Trophoblast cell (in vitro differentiated cells and primary cell): ENCODE data around the gene HSCB.

Experiments
- DNase-seq, 2 donors: peaks; one replicate each; pipeline ENCODE4 v3.0.0-alpha.2; 2016
- H2AFZ ChIP-seq: 2 replicates; pipeline ENCODE4 v1.6.1; 2013; ENCODE audit warnings: low read length, moderate library complexity, mild to moderate bottlenecking; ENCODE audit not compliant: insufficient read depth, poor library complexity
- H2AK5ac ChIP-seq: 2 replicates; pipeline ENCODE4 v1.6.1; 2013; ENCODE audit warnings: mild to moderate bottlenecking, low read length
- H2BK120ac ChIP-seq: 2 replicates; pipeline ENCODE4 v1.6.1; 2013; ENCODE audit warnings: low read length, mild to moderate bottlenecking, moderate library complexity; ENCODE audit not compliant: insufficient read depth, poor library complexity
- H2BK12ac ChIP-seq: 2 replicates; pipeline ENCODE4 v1.6.1; 2013; ENCODE audit warnings: mild to moderate bottlenecking, low read length, moderate library complexity
- H2BK5ac ChIP-seq: 2 replicates; pipeline ENCODE4 v1.6.1; 2013; ENCODE audit warnings: low read length, low read depth, moderate library complexity, mild to moderate bottlenecking; ENCODE audit not compliant: poor library complexity
- H3K14ac ChIP-seq: 2 replicates; pipeline ENCODE4 v1.6.1; 2013; ENCODE audit warnings: mild to moderate bottlenecking, low read length
- H3K18ac ChIP-seq: 2 replicates; pipeline ENCODE4 v1.6.1; 2013; ENCODE audit warnings: mild to moderate bottlenecking, low read length
- H3K23ac ChIP-seq: 2 replicates; pipeline ENCODE4 v1.6.1; 2013; ENCODE audit warnings: low read length
- H3K27ac ChIP-seq: 2 replicates; pipeline ENCODE4 v1.5.1; 2013; ENCODE audit warnings: low read depth, mild to moderate bottlenecking, inconsistent platforms, low read length, moderate library complexity
- H3K27me3 ChIP-seq: 2 replicates; pipeline ENCODE4 v1.6.1; 2013; ENCODE audit warnings: inconsistent platforms, mild to moderate bottlenecking, low read length, moderate library complexity; ENCODE audit not compliant: insufficient read depth
- H3K36me3 ChIP-seq, 2 experiments: 1 replicate in 1 of 2; 2 replicates in 1 of 2; pipeline ENCODE4 v1.6.1; 2013; ENCODE audit warnings: low read length in 2 of 2, mild to moderate bottlenecking in 2 of 2, moderate library complexity in 1 of 2; ENCODE audit not compliant: insufficient read depth in 2 of 2, control insufficient read depth in 1 of 2
- H3K4ac ChIP-seq: 2 replicates; pipeline ENCODE4 v1.6.1; 2013; ENCODE audit warnings: low read depth, mild to moderate bottlenecking, low read length, moderate library complexity
- H3K4me1 ChIP-seq, 2 experiments: 1 replicate in 1 of 2; 2 replicates in 1 of 2; pipeline ENCODE4 v1.6.1; 2013; ENCODE audit warnings: low read length in 2 of 2, mild to moderate bottlenecking in 2 of 2, moderate library complexity in 1 of 2; ENCODE audit not compliant: insufficient read depth in 2 of 2, control insufficient read depth in 1 of 2
- H3K4me2 ChIP-seq: 2 replicates; pipeline ENCODE4 v1.6.1; 2013; ENCODE audit warnings: inconsistent platforms, mild to moderate bottlenecking, low read length, moderate library complexity
- H3K4me3 ChIP-seq: 2 replicates; pipeline ENCODE4 v1.5.1; 2013; ENCODE audit warnings: mild to moderate bottlenecking, low read depth, low read length, inconsistent platforms
- H3K79me1 ChIP-seq: one replicate; pipeline ENCODE4 v1.6.1; 2013; ENCODE audit warnings: low read length
- H3K79me2 ChIP-seq: 2 replicates; pipeline ENCODE4 v1.6.1; 2013; ENCODE audit warnings: low read length, mild to moderate bottlenecking; ENCODE audit not compliant: control insufficient read depth, insufficient read depth, poor library complexity
- H3K9ac ChIP-seq: 2 replicates; pipeline ENCODE4 v1.6.1; 2013; ENCODE audit warnings: mild to moderate bottlenecking, low read length
- H3K9me3 ChIP-seq: 2 replicates; pipeline ENCODE4 v1.6.1; 2013; ENCODE audit warnings: low read depth, mild to moderate bottlenecking, control low read depth, inconsistent platforms, low read length; ENCODE audit not compliant: insufficient read depth
- H4K12ac ChIP-seq: 2 replicates; pipeline ENCODE4 v1.6.1; 2013; ENCODE audit warnings: low read depth, mild to moderate bottlenecking, low read length, moderate library complexity
- H4K8ac ChIP-seq: 2 replicates; pipeline ENCODE4 v1.6.1; 2013; ENCODE audit warnings: low read depth, mild to moderate bottlenecking, low read length, moderate library complexity
- H4K91ac ChIP-seq: one replicate; pipeline ENCODE4 v1.6.1; 2013; ENCODE audit warnings: low read depth, mild to moderate bottlenecking, low read length, moderate library complexity
- WGBS: extraction: QIAGEN DNeasy Blood & Tissue Kit; methylation state at CpG from one replicate; pipeline ENCODE4 v1.1.7; 2013; ENCODE audit warnings: missing lambda C conversion rate; ENCODE audit not compliant: insufficient read length, insufficient coverage; ENCODE audit errors: extremely low coverage; 5-methylcytosine and 5-hydroxymethylcytosine counted together

HSCB gene

DNA sequence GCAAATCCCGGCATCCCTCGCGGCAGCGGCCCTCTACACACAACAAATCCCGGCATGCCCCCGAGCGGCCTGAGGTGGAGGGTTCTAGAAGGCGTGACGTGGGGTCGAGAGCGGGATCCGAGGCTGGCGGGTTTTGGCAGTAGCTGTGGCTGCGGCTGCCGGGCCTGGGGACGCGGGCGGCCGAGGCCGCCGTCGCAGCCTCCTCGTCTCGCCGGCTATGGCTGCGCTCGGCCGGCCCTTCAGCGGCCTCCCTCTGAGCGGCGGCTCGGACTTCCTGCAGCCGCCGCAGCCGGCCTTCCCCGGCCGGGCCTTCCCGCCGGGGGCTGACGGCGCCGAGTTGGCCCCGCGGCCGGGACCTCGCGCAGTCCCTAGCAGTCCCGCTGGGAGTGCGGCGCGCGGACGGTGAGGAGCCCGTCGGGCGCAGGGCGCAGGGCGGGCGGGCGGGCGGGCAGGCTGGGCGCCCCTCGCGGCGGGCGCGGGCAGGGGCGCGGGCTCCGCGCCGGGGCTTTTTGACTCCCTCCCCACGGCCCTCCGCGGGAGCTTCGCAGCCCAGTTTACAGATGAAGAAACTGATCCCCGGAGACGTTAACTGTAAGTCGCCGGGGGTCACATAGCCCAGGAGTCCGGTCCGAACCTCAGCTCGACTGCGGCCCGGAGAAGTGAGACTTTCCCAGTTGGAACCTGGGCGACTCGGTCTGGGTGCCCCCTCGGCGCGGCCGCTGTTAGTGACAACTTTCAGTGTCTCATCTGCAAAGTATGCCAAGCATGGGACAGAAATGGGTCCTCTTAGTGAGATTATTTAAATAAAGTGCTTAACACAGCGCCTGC is 31.0 kb downstream of the HSCB start, which contains the start of gene CCDC117:
Gene CCDC117, plus strand, starts transcription at position 63 of the 828 bp plus-strand sequence. Its CDS starts 155 bp downstream, at position 218.
- Histone ChIP-seq H3K4me3 (peak within 1 kb of the TSS; percentile 94), H3K14ac (peak within 1 kb of the TSS; percentile 93), H3K27ac (peak within 1 kb of the TSS; percentile 96), H4K8ac (peak within 1 kb of the TSS; percentile 96), H4K12ac (peak within 1 kb of the TSS; percentile 90), H3K27me3 (no peaks in the 10 kb centered on the region), H2AFZ (peak within 1 kb of the TSS; percentile 93), H3K36me3 (peaks cover 14 to 15% of the 10 kb centered on the region in 2 experiments), H3K79me2 (peaks cover 6% of the 10 kb centered on the region), H3K9ac (peak within 1 kb of the TSS; percentile 96), H3K23ac (no peak within 1 kb of the TSS), H3K4ac (peak within 1 kb of the TSS; percentile 77), H4K91ac (peak within 1 kb of the TSS; percentile 94), H2BK5ac (peak within 1 kb of the TSS; percentile 94), H3K79me1 (peaks cover 6% of the 10 kb centered on the region), H3K9me3 (no peaks in the 10 kb centered on the region), H3K4me1 (no peaks in the 10 kb centered on the region), H2AK5ac (peak within 1 kb of the TSS; percentile 59), H2BK12ac (peak within 1 kb of the TSS; percentile 58), H3K4me2 (peak within 1 kb of the TSS; percentile 77), H2BK120ac (peak within 1 kb of the TSS; percentile 84), H3K18ac (peak within 1 kb of the TSS; percentile 89)
- WGBS, result no CpG with 5 or more reads among the region's 92 CpGs
- DNase-seq, result peak; percentile 92 to 95

DNA sequence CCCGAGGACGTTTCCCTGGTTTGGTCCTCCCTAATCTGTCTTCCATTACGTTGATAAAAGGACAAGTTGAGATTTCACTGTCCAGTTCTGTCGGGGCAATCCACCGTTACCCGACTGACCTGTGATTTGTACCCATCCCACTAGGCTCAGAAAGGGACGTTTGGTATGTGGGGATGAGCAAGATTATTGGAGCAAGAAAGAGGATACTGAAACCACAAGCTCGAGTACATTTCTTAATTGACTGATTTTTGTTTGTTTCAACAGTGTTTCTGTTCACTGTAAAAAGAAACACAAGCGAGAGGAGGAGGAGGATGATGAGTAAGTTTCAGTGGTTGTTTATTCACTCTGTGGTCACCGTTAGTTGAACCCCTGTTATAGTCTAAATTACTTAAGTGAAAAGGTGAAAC is 31.6 kb downstream of the HSCB start:
- H3K27ac ChIP-seq, result peak overlapping the region; percentile 96
- no peak overlapping the region for H2AK5ac ChIP-seq
- H3K36me3 ChIP-seq, result peaks cover 16 to 17% of the 10 kb centered on the region in 2 experiments
- H3K9ac ChIP-seq, result peak overlapping the region; percentile 14
- H3K79me2 ChIP-seq, result peaks cover 6% of the 10 kb centered on the region
- H3K18ac ChIP-seq, result no peak overlapping the region
- H3K79me1 ChIP-seq, result peaks cover 6% of the 10 kb centered on the region
- no peaks in the 10 kb centered on the region for H3K4me1 ChIP-seq
- no peaks in the 10 kb centered on the region for H3K9me3 ChIP-seq
- H3K27me3 ChIP-seq, result no peaks in the 10 kb centered on the region
- no peak overlapping the region for H2BK120ac ChIP-seq
- no CpG with 5 or more reads among the region's 10 CpGs for WGBS
- no peak overlapping the region for H3K14ac ChIP-seq
- peak overlapping the region; percentile 77 for H3K4me2 ChIP-seq
- H4K91ac ChIP-seq, result no peak overlapping the region
- peak overlapping the region; percentile 60 for H3K4ac ChIP-seq
- no peak for DNase-seq
- H4K8ac ChIP-seq, result no peak overlapping the region
- peak overlapping the region; percentile 94 for H3K4me3 ChIP-seq
- no peak overlapping the region for H4K12ac ChIP-seq
- H2AFZ ChIP-seq, result no peak overlapping the region
- no peak overlapping the region for H2BK12ac ChIP-seq
- no peak overlapping the region for H2BK5ac ChIP-seq
- no peak overlapping the region for H3K23ac ChIP-seq

- DNase-seq, result no peak
- Histone ChIP-seq H2BK5ac (no peak overlapping the region), H4K91ac (no peak overlapping the region), H2BK12ac (no peak overlapping the region), H2BK120ac (no peak overlapping the region), H3K18ac (no peak overlapping the region), H2AK5ac (no peak overlapping the region), H3K9ac (no peak overlapping the region), H3K14ac (no peak overlapping the region), H4K12ac (no peak overlapping the region), H2AFZ (no peak overlapping the region), H3K36me3 (peaks cover 16 to 18% of the 10 kb centered on the region in 2 experiments), H3K4ac (no peak overlapping the region), H3K27me3 (no peaks in the 10 kb centered on the region), H3K4me2 (no peak overlapping the region), H3K79me1 (peaks cover 6% of the 10 kb centered on the region), H4K8ac (no peak overlapping the region), H3K23ac (no peak overlapping the region), H3K9me3 (no peaks in the 10 kb centered on the region), H3K79me2 (peaks cover 6% of the 10 kb centered on the region), H3K27ac (no peak overlapping the region), H3K4me1 (no peaks in the 10 kb centered on the region), H3K4me3 (no peak overlapping the region)
- WGBS, result no CpG with 5 or more reads among the region's 1 CpG
These were observed 32.5 kb downstream of the HSCB start for GRCh38 chr22:28774378-28774777.

DNA sequence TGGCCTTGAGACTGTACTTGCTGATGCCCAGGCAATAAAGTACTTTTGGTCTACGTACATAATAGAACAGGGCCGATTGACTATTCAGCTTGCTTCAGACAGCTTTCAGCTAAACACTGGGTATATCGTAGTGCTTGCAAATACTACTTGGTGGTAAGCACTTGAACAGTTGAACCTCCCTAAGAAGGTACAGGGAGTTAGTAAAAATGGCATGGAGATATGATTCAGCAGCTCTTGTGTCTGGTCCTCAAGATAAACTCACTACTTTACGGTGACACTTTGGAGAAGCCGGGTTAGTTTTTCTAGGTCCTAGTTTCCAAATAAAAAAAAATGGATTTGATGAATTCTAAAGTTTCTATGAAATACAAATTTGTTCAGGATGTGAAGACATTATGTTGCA is 38.0 kb downstream of the HSCB start:
- H3K9ac ChIP-seq, result no peak overlapping the region
- no peak overlapping the region for H2BK12ac ChIP-seq
- peaks cover 32 to 40% of the 10 kb centered on the region in 2 experiments for H3K36me3 ChIP-seq
- H3K4me3 ChIP-seq, result no peak overlapping the region
- no peak overlapping the region for H3K27ac ChIP-seq
- no peaks in the 10 kb centered on the region for H3K79me1 ChIP-seq
- no CpG with 5 or more reads among the region's 5 CpGs for WGBS
- H3K79me2 ChIP-seq, result no peaks in the 10 kb centered on the region
- no peaks in the 10 kb centered on the region for H3K4me1 ChIP-seq
- H2BK120ac ChIP-seq, result no peak overlapping the region
- H3K23ac ChIP-seq, result no peak overlapping the region
- H4K8ac ChIP-seq, result no peak overlapping the region
- H3K4me2 ChIP-seq, result no peak overlapping the region
- no peak for DNase-seq
- no peak overlapping the region for H2BK5ac ChIP-seq
- no peak overlapping the region for H3K14ac ChIP-seq
- no peak overlapping the region for H2AK5ac ChIP-seq
- H4K91ac ChIP-seq, result no peak overlapping the region
- no peak overlapping the region for H4K12ac ChIP-seq
- H2AFZ ChIP-seq, result no peak overlapping the region
- H3K4ac ChIP-seq, result no peak overlapping the region
- H3K27me3 ChIP-seq, result no peaks in the 10 kb centered on the region
- no peaks in the 10 kb centered on the region for H3K9me3 ChIP-seq
- H3K18ac ChIP-seq, result no peak overlapping the region
